ENCODE measurements around the gene TIMM17A.

GRCh38 chr1:202002507-202002906 lies 47.2 kb downstream of the TIMM17A start:
- TF ChIP-seq BACH2 (CRISPR knock-in tag; IDR thresholded peaks at IDR 0.05; ENCODE audit: borderline replicate concordance) (no peak), ARNTL (CRISPR knock-in tag; IDR thresholded peaks at IDR 0.05; ENCODE audit: borderline replicate concordance, low read depth) (no peak), TOX (CRISPR knock-in tag; IDR thresholded peaks at IDR 0.05; ENCODE audit: borderline replicate concordance) (no peak), PATZ1 (CRISPR knock-in tag; IDR thresholded peaks at IDR 0.05; ENCODE audit: borderline replicate concordance) (no peak), ZFP3 (CRISPR knock-in tag; IDR thresholded peaks at IDR 0.05) (no peak), GLIS3 (CRISPR knock-in tag; IDR thresholded peaks at IDR 0.05) (no peak), CSDC2 (CRISPR knock-in tag; IDR thresholded peaks at IDR 0.05) (no peak), OSR1 (CRISPR knock-in tag; IDR thresholded peaks at IDR 0.05) (no peak), CREB5 (CRISPR knock-in tag; IDR thresholded peaks at IDR 0.05; ENCODE audit: low read depth) (no peak), ZC3H10 (CRISPR knock-in tag; IDR thresholded peaks at IDR 0.05) (no peak), ESRRG (CRISPR knock-in tag; IDR thresholded peaks at IDR 0.05) (no peak)

Measured in SK-N-SH treated with all-trans-retinoic acid at 6 μM for 48 hours (cell line).